Lower leg skin (tissue), 3 donors: Measurements from ENCODE around the gene KCTD5.
"Not testable (repeated sequence)": the region's sequence is repeated elsewhere in the genome, so short reads cannot be mapped to it uniquely, and the experiment has no call there.

Source experiments
- CTCF ChIP-seq, 3 donors: fragments of 450-650 bp; IDR thresholded peaks; one replicate each; pipeline ENCODE4 v1.5.1; 2016; ENCODE audit warnings: antibody characterized with exemption in 3 of 3, mild to moderate bottlenecking in 3 of 3, moderate library complexity in 2 of 3
- POLR2A ChIP-seq, 2 donors: fragments of 450-650 bp; IDR thresholded peaks; one replicate each; pipeline ENCODE4 v1.6.1; 2016 to 2017; ENCODE audit warnings: antibody characterized with exemption in 2 of 2, mild to moderate bottlenecking in 1 of 2, moderate library complexity in 1 of 2

- TF ChIP-seq CTCF, POLR2A (IDR thresholded peaks at IDR 0.05): not testable (repeated sequence)
Observed at GRCh38 chr16:2679902-2680301, 2.4 kb upstream of the KCTD5 start.
